ENCODE results near the gene ZNF555. TPM values are rescaled to one million over a fixed set of nuclear protein-coding genes. Genes with fewer than 3 reads are reported as not detected.
"Not testable (repeated sequence)": the region's sequence is repeated elsewhere in the genome, so short reads cannot be mapped to it uniquely, and the experiment has no call there.

ZNF555 gene
- total and polyA plus RNA-seq, 4 experiments from 2014 or later = 2.2 to 11.5 (median 8.1) TPM

DNA sequence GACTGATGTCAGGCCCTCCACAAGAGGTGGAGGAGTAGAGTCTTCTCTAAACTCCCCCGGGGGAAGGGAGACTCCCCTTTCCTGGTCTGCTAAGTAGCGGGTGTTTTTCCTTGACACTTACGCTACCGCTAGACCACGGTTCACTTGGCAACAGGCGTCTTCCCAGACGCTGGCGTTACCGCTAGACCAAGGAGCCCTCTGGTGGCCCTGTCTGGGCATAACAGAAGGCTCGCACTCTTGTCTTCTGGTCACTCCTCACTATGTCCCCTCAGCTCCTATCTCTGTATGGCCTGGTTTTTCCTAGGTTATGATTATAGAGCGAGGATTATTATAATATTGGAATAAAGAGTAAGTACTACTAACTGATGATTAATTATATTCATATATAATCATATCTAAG, 30.9 kb downstream of the ZNF555 start:
- not testable (repeated sequence) for H3K27ac Mint-ChIP-seq
- CTCF ChIA-PET (ENCODE audit: partially characterized antibody) = interaction anchor here (1.1 to 5.6 kb wide), 4 partner anchors 36 to 224 kb away, joined by 3 to 31 read pairs (median 3); no protein-coding TSS in a partner anchor
- POLR2A ChIA-PET (ENCODE audit: partially characterized antibody) = interaction anchor here (0.6 kb wide), 1 partner anchor 47 kb away, joined by 3 read pairs; no protein-coding TSS in a partner anchor

DNA sequence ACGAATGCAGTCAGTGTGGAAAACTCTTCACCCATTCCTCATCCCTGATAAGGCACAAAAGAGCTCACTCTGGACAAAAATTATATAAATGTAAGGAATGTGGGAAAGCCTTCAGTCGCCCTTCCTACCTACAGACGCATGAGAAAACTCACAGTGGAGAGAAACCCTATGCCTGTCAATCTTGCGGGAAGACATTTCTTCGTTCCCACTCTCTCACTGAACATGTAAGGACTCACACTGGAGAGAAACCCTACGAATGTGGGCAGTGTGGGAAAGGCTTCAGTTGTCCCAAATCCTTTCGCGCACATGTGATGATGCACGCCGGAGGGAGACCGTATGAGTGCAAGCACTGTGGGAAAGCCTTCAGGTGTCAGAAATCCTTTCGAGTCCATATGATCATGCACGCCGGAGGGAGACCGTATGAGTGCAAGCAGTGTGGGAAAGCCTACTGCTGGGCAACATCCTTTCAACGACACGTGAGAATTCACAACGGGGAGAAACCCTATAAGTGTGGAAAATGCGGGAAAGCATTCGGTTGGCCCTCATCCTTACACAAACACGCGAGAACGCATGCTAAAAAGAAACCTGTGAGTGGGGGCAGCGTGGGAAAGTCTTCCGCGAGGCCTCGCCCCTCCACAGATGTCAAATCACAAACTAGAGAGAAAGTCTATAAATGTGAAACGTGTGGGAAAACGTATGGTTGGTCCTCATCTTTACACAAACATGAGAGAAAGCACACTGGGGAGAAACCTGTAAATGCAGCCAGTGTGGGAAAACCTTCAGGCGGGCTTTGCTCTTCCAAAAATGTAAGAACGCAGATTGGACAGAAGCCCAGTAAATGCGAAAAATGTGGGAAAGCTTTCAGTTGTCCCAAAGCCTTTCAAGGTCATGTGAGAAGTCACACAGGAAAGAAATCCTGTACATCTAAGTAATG, 36.4 kb downstream of the ZNF555 start:
- Histone ChIP-seq H3K9me3 (ENCODE audit: control insufficient read depth in 1 of 2, low read length in 2 of 2) (peaks cover 5 to 8% of the 10 kb centered on the region in 2 donors), H3K27me3 (ENCODE audit: insufficient read depth, low read length) (no peaks in the 10 kb centered on the region), H3K27ac (ENCODE audit: low read depth, low read length) (no peak overlapping the region), H3K36me3 (ENCODE audit: insufficient read depth, low read length) (no peaks in the 10 kb centered on the region), H3K4me3 (ENCODE audit: low read length in 2 of 2) (no peak overlapping the region), H3K4me1 (ENCODE audit: insufficient read depth, low read length) (no peaks in the 10 kb centered on the region)
- H3K36me3 Mint-ChIP-seq = no peaks in the 10 kb centered on the region
- H3K27ac Mint-ChIP-seq = no peak overlapping the region
- ChIA-PET POLR2A (ENCODE audit: partially characterized antibody) (no interaction called here), CTCF (ENCODE audit: partially characterized antibody) (interaction anchor here (0.8 kb wide), 1 partner anchor 10 kb away, joined by 3 read pairs; no protein-coding TSS in a partner anchor)
- DNase-seq = no peak
- H3K27me3 Mint-ChIP-seq = no peaks in the 10 kb centered on the region
- H3K4me1 Mint-ChIP-seq = no peaks in the 10 kb centered on the region
- H3K9me3 Mint-ChIP-seq = peaks cover 0 to 40% (median 21%) of the 10 kb centered on the region in 8 donors
- no peak overlapping the region for H3K4me3 Mint-ChIP-seq
- intact Hi-C loops (cut with micrococcal nuclease) = no loop called here

More for the DNA sequence above, 30.9 kb downstream of the ZNF555 start:
- H3K4me3 Mint-ChIP-seq; H3K36me3 ChIP-seq (ENCODE audit: insufficient read depth, low read length); H3K9me3 ChIP-seq (ENCODE audit: control insufficient read depth in 1 of 2, low read length in 2 of 2); H3K4me1 ChIP-seq (ENCODE audit: insufficient read depth, low read length); H3K27ac ChIP-seq (ENCODE audit: low read depth, low read length); H3K27me3 ChIP-seq (ENCODE audit: insufficient read depth, low read length); H3K4me1 Mint-ChIP-seq; H3K36me3 Mint-ChIP-seq; H3K27me3 Mint-ChIP-seq; H3K4me3 ChIP-seq (ENCODE audit: low read length in 2 of 2): not testable (repeated sequence)
- intact Hi-C loops (cut with micrococcal nuclease) = loop anchor here (1.0 kb wide), 1 partner anchor 53 kb away; the partner anchor contains the start of gene ZNF554
- peak in 3 of 5 donors; percentile 4 to 24 (median 24) for DNase-seq
- H3K9me3 Mint-ChIP-seq = peaks cover 0 to 17% (median 7%) of the 10 kb centered on the region in 8 donors

DNA sequence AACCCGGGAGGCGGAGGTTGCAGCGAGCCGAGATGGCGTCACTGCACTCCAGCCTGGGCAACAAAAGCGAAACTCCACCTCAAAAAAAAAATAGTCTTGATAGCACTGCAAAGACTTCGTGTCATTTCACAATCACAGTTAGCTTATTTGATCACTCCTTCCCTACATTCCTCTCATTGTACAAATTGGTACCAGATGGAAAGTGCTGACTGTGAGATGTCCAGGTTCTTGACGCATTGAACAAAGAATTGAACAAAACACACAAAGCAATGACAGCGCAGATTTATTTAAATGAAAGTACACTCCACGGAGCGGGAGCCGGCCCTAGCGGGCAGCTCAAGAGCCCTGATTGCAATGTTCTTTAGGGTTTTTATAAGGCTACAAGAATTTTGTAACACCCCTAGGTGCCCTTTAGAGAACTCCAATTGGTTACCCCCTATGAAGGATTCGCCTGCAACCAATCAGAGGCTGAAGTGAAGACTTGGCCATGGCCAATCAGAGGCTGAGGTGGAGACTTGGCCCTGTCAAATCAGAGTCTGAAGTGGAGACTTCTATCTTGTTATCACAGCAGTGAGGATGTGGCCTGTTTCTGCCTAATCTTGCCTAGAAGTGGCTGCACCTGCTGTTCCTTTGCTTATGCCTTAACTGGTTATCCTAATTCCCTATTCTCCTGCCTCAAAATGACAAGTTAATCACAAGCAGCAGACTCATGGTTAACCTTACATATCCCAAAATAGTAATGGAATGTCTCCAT, 42.6 kb downstream of the ZNF555 start:
- H3K9me3 Mint-ChIP-seq = peaks cover 0 to 13% (median 4%) of the 10 kb centered on the region in 8 donors
- H3K27me3 Mint-ChIP-seq = peaks cover 0 to 7% of the 10 kb centered on the region in 2 donors
- Histone ChIP-seq H3K4me3 (ENCODE audit: low read length in 2 of 2) (no peak overlapping the region), H3K9me3 (ENCODE audit: control insufficient read depth in 1 of 2, low read length in 2 of 2) (no peaks in the 10 kb centered on the region), H3K4me1 (ENCODE audit: insufficient read depth, low read length) (peaks cover 4% of the 10 kb centered on the region), H3K36me3 (ENCODE audit: insufficient read depth, low read length) (no peaks in the 10 kb centered on the region), H3K27me3 (ENCODE audit: insufficient read depth, low read length) (no peaks in the 10 kb centered on the region), H3K27ac (ENCODE audit: low read depth, low read length) (no peak overlapping the region)
- DNase-seq = no peak
- CTCF ChIA-PET (ENCODE audit: partially characterized antibody) = interaction anchor here (1.0 kb wide), 1 partner anchor 67 kb away, joined by 5 read pairs; no protein-coding TSS in a partner anchor
- POLR2A ChIA-PET (ENCODE audit: partially characterized antibody) = no interaction called here
- H3K4me1 Mint-ChIP-seq = peaks cover 5 to 14% (median 8%) of the 10 kb centered on the region in 4 donors
- intact Hi-C loops (cut with micrococcal nuclease) = no loop called here
- H3K4me3 Mint-ChIP-seq = no peak overlapping the region
- no peak overlapping the region for H3K27ac Mint-ChIP-seq
- no peaks in the 10 kb centered on the region for H3K36me3 Mint-ChIP-seq

DNA sequence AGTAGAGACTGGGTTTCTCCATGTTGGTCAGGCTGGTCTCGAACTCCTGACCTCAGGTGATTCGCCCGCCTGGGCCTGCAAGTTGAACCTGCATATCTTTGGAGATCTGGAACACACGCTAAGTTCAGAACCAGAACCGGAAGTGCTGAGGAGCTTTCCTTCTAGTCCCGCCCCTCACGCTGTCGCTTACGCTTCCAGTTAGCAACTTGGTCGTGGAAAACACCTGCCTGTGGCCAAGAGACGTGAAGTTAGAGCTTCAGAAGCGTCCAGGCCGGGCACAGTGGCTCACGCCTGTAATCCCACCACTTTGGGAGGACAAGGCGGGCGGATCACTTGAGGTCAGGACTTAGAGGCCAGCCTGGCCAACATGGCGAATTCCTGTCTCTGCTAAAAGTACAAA, 44.5 kb downstream of the ZNF555 start:
- H3K36me3 ChIP-seq (ENCODE audit: insufficient read depth, low read length) = no peaks in the 10 kb centered on the region
- no peaks in the 10 kb centered on the region for H3K9me3 ChIP-seq (ENCODE audit: control insufficient read depth in 1 of 2, low read length in 2 of 2)
- Mint-ChIP-seq H3K4me3 (no peak overlapping the region), H3K36me3 (no peaks in the 10 kb centered on the region), H3K4me1 (peaks cover 5 to 17% (median 9%) of the 10 kb centered on the region in 4 donors), H3K27me3 (peaks cover 0 to 7% of the 10 kb centered on the region in 2 donors), H3K27ac (no peak overlapping the region), H3K9me3 (peaks cover 0 to 2% (median 0%) of the 10 kb centered on the region in 8 donors)
- POLR2A ChIA-PET (ENCODE audit: partially characterized antibody) = no interaction called here
- CTCF ChIA-PET (ENCODE audit: partially characterized antibody) = interaction anchor here (0.9 kb wide), 1 partner anchor 218 kb away, joined by 3 read pairs; no protein-coding TSS in a partner anchor
- no peaks in the 10 kb centered on the region for H3K27me3 ChIP-seq (ENCODE audit: insufficient read depth, low read length)
- no peak overlapping the region for H3K4me3 ChIP-seq (ENCODE audit: low read length in 2 of 2)
- H3K4me1 ChIP-seq (ENCODE audit: insufficient read depth, low read length) = peaks cover 4% of the 10 kb centered on the region
- H3K27ac ChIP-seq (ENCODE audit: low read depth, low read length) = no peak overlapping the region
- intact Hi-C loops (cut with micrococcal nuclease) = loop anchor here (2.0 kb wide), 1 partner anchor 65 kb away; no protein-coding TSS in a partner anchor
- no peak for DNase-seq

DNA sequence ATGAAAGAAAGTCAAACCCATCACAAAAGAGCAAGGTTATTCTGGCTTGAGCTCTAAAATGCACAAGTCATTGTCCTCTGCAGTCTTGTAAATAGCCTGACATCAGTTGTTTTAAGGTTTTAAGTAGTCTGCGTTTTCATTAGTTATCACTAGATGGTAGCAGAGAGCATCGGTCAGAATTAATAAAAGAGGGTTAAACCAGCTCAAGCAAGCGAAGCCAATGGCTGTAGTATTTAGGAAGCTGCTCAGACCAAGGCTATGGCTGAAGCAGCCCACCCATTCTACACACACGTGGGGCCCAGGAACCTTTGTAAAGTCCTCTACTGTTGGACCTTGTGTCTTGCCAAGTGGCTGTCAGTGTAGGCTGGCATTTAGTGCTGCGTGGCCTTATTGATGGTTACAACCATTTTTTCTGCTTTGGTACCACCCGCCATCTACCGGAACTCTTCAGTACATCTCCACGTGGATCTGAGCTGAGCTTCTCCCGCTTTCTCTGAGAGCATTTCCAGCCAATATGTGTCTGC, 46.2 kb downstream of the ZNF555 start:
- no peaks in the 10 kb centered on the region for H3K36me3 Mint-ChIP-seq
- ChIA-PET POLR2A (ENCODE audit: partially characterized antibody) (interaction anchor here (1.0 to 2.2 kb wide), 3 partner anchors 64 to 174 kb away, joined by 3 to 5 read pairs (median 4); no protein-coding TSS in a partner anchor), CTCF (ENCODE audit: partially characterized antibody) (interaction anchor here (0.5 to 4.0 kb wide), 13 partner anchors 10 to 922 kb away, joined by 3 to 20 read pairs (median 4); partner anchors contain the start of gene ZNF57)
- H3K4me3 Mint-ChIP-seq = no peak overlapping the region
- Histone ChIP-seq H3K27me3 (ENCODE audit: insufficient read depth, low read length) (no peaks in the 10 kb centered on the region), H3K9me3 (ENCODE audit: control insufficient read depth in 1 of 2, low read length in 2 of 2) (no peaks in the 10 kb centered on the region), H3K4me3 (ENCODE audit: low read length in 2 of 2) (no peak overlapping the region), H3K4me1 (ENCODE audit: insufficient read depth, low read length) (peaks cover 4% of the 10 kb centered on the region), H3K27ac (ENCODE audit: low read depth, low read length) (no peak overlapping the region), H3K36me3 (ENCODE audit: insufficient read depth, low read length) (no peaks in the 10 kb centered on the region)
- DNase-seq = peak in 4 of 5 donors; percentile 20 to 38 (median 27)
- intact Hi-C loops (cut with micrococcal nuclease) = loop anchor here (1.0 to 2.0 kb wide), 2 partner anchors 63 to 217 kb away; no protein-coding TSS in a partner anchor
- peak overlapping the region in 4 of 7 donors; percentile 2 to 38 (median 32) for H3K27ac Mint-ChIP-seq
- H3K9me3 Mint-ChIP-seq = peaks cover 0 to 2% (median 0%) of the 10 kb centered on the region in 8 donors
- peaks cover 0 to 7% of the 10 kb centered on the region in 2 donors for H3K27me3 Mint-ChIP-seq
- peaks cover 7 to 17% (median 9%) of the 10 kb centered on the region in 4 donors for H3K4me1 Mint-ChIP-seq

DNA sequence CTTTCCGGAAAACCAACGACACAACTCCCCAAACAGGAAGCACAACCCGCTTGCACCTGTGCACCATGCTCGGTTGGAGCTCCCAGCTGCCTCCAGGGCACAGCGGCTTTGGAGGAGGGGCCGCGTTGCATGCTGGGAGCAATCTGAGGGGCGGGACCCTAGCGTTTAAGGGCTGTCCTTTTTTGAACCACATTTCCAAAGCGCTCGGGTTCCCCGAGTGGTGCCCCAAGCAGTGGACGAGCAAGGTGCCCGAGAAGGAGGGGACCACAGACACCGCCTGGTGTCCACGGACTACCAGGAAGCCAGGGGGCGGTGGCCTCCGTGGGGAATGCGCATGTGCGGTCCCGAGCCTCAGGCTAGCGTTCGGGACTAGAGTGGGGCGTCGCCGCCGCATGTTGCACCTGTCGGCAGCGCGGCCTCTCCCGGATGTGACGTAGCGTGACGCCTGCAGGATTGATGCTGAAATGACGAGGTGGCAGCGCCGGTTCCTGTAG, 47.5 kb downstream of the ZNF555 start:
- peak overlapping the region in 7 of 8 donors; percentile 28 to 73 (median 46) for H3K4me3 Mint-ChIP-seq
- no peaks in the 10 kb centered on the region for H3K36me3 ChIP-seq (ENCODE audit: insufficient read depth, low read length)
- peak; percentile 52 to 85 (median 70) for DNase-seq
- ChIA-PET POLR2A (ENCODE audit: partially characterized antibody) (interaction anchor here (1.5 to 2.2 kb wide), 2 partner anchors 12 to 147 kb away, joined by 5 read pairs; partner anchors contain the start of gene ZNF57), CTCF (ENCODE audit: partially characterized antibody) (interaction anchor here (0.6 to 4.0 kb wide), 4 partner anchors 10 to 241 kb away, joined by 3 to 20 read pairs (median 4); partner anchors contain the start of gene ZNF57)
- H3K36me3 Mint-ChIP-seq = no peaks in the 10 kb centered on the region
- intact Hi-C loops (cut with micrococcal nuclease) = no loop called here
- no peaks in the 10 kb centered on the region for H3K9me3 ChIP-seq (ENCODE audit: control insufficient read depth in 1 of 2, low read length in 2 of 2)
- H3K27me3 Mint-ChIP-seq = peaks cover 0 to 6% of the 10 kb centered on the region in 2 donors
- H3K27me3 ChIP-seq (ENCODE audit: insufficient read depth, low read length) = no peaks in the 10 kb centered on the region
- H3K27ac ChIP-seq (ENCODE audit: low read depth, low read length) = peak overlapping the region; percentile 21
- peak overlapping the region; percentile 35 to 95 (median 68) for H3K27ac Mint-ChIP-seq
- H3K4me3 ChIP-seq (ENCODE audit: low read length in 2 of 2) = no peak overlapping the region
- H3K9me3 Mint-ChIP-seq = peaks cover 0 to 2% (median 0%) of the 10 kb centered on the region in 8 donors
- H3K4me1 ChIP-seq (ENCODE audit: insufficient read depth, low read length) = peaks cover 4% of the 10 kb centered on the region
- peaks cover 7 to 17% (median 9%) of the 10 kb centered on the region in 4 donors for H3K4me1 Mint-ChIP-seq

Data from CD4-positive, alpha-beta memory T cell (primary cell).